Measurements from ENCODE around the gene RRAD. TPM values are rescaled to one million over a fixed set of nuclear protein-coding genes. Genes with fewer than 3 reads are reported as not detected.

Gene RRAD
- total and polyA plus RNA-seq, 2 experiments from 2014 or later = 0.22 to 0.70 TPM

DNA sequence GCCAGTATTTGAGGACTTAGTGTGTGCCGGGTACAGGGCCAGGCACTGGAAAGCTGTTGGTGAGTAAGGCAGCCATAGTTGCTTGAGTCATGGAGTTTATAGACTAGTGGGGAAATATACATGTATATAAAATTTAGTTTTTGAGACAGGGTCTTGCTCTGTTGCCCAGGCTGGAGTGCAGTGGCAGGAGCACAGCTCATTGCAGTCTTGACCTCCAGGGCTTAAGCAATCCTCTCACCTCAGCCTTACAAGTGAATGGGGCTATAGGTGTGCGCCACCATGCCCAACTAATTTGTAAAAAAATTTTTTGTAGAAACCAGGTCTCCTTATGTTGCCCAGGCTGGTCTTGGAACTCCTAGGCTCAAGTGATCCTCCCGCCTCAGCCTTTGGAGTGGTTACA lies 42.6 kb downstream of the RRAD start:
- peaks cover 18% of the 10 kb centered on the region for H3K79me2 ChIP-seq (ENCODE audit: insufficient read depth)

DNA sequence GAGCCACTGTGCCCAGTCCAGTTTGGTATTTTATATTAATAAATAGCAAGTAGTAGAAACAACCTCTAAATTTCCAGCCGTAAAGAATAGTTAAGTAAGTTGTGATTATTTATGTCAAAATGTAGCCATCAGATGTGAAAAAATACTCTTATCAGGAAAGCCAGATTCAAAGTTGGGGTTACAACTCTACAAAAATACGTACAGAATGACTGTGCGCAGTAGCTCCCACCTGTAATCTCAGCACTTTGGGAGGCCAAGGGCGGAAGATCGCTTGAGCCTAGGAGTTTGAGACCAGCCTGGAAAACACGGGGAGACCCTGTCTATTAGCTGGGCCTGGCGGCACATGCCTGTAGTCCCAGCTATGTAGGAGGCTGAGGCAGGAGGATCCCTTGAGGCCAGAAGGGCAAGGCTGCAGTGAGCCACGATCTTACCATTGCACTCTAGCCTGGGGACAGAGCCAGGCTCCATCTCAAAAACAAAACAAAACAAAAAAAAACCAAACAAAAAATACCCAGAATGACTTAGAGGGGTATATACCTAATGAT lies 43.3 kb downstream of the RRAD start:
- in situ Hi-C loops (cut with MboI) = no loop called here
- no peak for DNase-seq
- H3K9me3 ChIP-seq (ENCODE audit: low read depth) = no peaks in the 10 kb centered on the region
- no peaks in the 10 kb centered on the region for H3K9me2 ChIP-seq (ENCODE audit: insufficient read depth)
- TF ChIP-seq EZH2 (IDR thresholded peaks at IDR 0.05; ENCODE audit: insufficient read depth, poor library complexity, severe bottlenecking) = no peak
- TF ChIP-seq EZH2phosphoT487 (IDR thresholded peaks at IDR 0.05; ENCODE audit: insufficient read depth, low read depth) = no peak
- no peak overlapping the region for H3K9ac ChIP-seq
- 89% methylated on average over 8 of the region's 8 CpGs for WGBS, 2 experiments (ENCODE audit: low coverage in 1 of 2, low lambda C conversion rate in 2 of 2, missing lambda C conversion rate in 2 of 2)
- H4K20me1 ChIP-seq (ENCODE audit: insufficient read depth) = no peaks in the 10 kb centered on the region
- no peak overlapping the region for H3K27ac ChIP-seq
- peaks cover 21% of the 10 kb centered on the region for H3F3A ChIP-seq (ENCODE audit: insufficient read depth)
- H2AFZ ChIP-seq = no peak overlapping the region
- H3K4me2 ChIP-seq (ENCODE audit: unreplicated experiment) = peak overlapping the region; percentile 76
- no peaks in the 10 kb centered on the region for H3K27me3 ChIP-seq (replicated peaks; ENCODE audit: insufficient read depth)
- H3K36me3 ChIP-seq (ENCODE audit: low read depth) = no peaks in the 10 kb centered on the region
- no peak overlapping the region for H3K4me3 ChIP-seq
- peaks cover 11% of the 10 kb centered on the region for H3K4me1 ChIP-seq (ENCODE audit: insufficient read depth)
- H3K79me2 ChIP-seq (ENCODE audit: insufficient read depth) = peaks cover 18% of the 10 kb centered on the region

More for the DNA sequence above, 42.6 kb downstream of the RRAD start:
- in situ Hi-C loops (cut with MboI) = no loop called here
- Histone ChIP-seq H3K4me3 (no peak overlapping the region), H3K27ac (no peak overlapping the region), H4K20me1 (ENCODE audit: insufficient read depth) (no peaks in the 10 kb centered on the region), H2AFZ (no peak overlapping the region), H3K4me1 (ENCODE audit: insufficient read depth) (peaks cover 16% of the 10 kb centered on the region), H3K9me2 (ENCODE audit: insufficient read depth) (no peaks in the 10 kb centered on the region), H3F3A (ENCODE audit: insufficient read depth) (peaks cover 27% of the 10 kb centered on the region), H3K36me3 (ENCODE audit: low read depth) (no peaks in the 10 kb centered on the region), H3K9me3 (ENCODE audit: low read depth) (no peaks in the 10 kb centered on the region), H3K9ac (no peak overlapping the region), H3K27me3 (replicated peaks; ENCODE audit: insufficient read depth) (no peaks in the 10 kb centered on the region), H3K4me2 (ENCODE audit: unreplicated experiment) (no peak overlapping the region)
- 94 to 96% methylated on average over 3 of the region's 3 CpGs for WGBS, 2 experiments (ENCODE audit: low coverage in 1 of 2, low lambda C conversion rate in 2 of 2, missing lambda C conversion rate in 2 of 2)
- DNase-seq = no peak
- no peak for TF ChIP-seq EZH2phosphoT487 (IDR thresholded peaks at IDR 0.05; ENCODE audit: insufficient read depth, low read depth)

DNA sequence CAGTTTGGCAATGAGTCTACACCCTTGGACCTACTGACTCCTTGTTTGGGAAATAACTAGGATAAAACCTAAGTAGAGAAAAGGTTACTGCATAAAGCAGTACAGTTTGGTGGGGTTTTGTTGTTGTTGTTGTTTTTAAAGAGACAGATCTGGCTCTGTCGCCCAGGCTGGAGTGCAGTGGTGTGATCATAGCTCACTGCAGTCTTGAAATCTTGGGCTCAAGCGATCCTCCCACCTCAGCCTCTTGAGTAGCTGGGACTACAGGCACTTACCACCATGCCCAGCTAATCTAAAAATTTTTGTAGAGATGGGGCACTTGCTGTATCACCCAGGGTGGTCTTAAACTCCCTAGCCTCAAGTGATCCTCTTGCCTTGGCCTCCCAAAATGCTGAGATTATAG lies 43.8 kb downstream of the RRAD start:
- Histone ChIP-seq H3K4me3 (peak overlapping the region; percentile 89), H2AFZ (no peak overlapping the region), H3F3A (ENCODE audit: insufficient read depth) (peaks cover 16% of the 10 kb centered on the region), H4K20me1 (ENCODE audit: insufficient read depth) (no peaks in the 10 kb centered on the region), H3K79me2 (ENCODE audit: insufficient read depth) (peaks cover 18% of the 10 kb centered on the region), H3K9ac (no peak overlapping the region), H3K4me2 (ENCODE audit: unreplicated experiment) (peak overlapping the region; percentile 76), H3K36me3 (ENCODE audit: low read depth) (no peaks in the 10 kb centered on the region), H3K27me3 (replicated peaks; ENCODE audit: insufficient read depth) (no peaks in the 10 kb centered on the region), H3K4me1 (ENCODE audit: insufficient read depth) (peaks cover 7% of the 10 kb centered on the region), H3K27ac (no peak overlapping the region), H3K9me2 (ENCODE audit: insufficient read depth) (no peaks in the 10 kb centered on the region), H3K9me3 (ENCODE audit: low read depth) (no peaks in the 10 kb centered on the region)
- in situ Hi-C loops (cut with MboI) = no loop called here
- 90% methylated on average over 2 of the region's 2 CpGs for WGBS, 2 experiments (ENCODE audit: low coverage in 1 of 2, low lambda C conversion rate in 2 of 2, missing lambda C conversion rate in 2 of 2)
- TF ChIP-seq EZH2 (IDR thresholded peaks at IDR 0.05; ENCODE audit: insufficient read depth, poor library complexity, severe bottlenecking) (no peak), EZH2phosphoT487 (IDR thresholded peaks at IDR 0.05; ENCODE audit: insufficient read depth, low read depth) (no peak)
- no peak for DNase-seq

DNA sequence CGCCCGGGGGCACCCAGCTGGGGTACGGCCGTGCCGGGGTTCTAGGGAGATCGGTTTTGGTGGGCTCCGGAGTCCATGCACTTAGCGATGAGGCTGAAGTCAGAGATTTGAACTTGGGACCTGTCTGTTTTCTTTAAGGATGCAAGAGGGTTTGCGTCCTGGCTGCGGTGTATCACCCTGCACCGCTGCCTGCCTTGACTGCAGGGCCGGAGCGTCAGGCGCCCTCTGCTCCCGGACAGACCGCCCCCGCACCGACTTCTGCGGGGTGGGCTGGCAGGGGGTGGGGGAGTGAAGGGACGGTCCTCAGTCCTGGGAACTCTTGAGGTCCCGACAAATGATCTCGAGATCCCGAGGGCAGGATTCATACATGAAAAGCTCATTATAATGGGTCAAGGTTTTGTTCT lies 44.3 kb downstream of the RRAD start:
- peaks cover 13% of the 10 kb centered on the region for H3F3A ChIP-seq (ENCODE audit: insufficient read depth)
- peak overlapping the region; percentile 81 for H3K9ac ChIP-seq
- no peak overlapping the region for H3K27ac ChIP-seq
- H3K4me2 ChIP-seq (ENCODE audit: unreplicated experiment) = peak overlapping the region; percentile 76
- no peaks in the 10 kb centered on the region for H3K9me2 ChIP-seq (ENCODE audit: insufficient read depth)
- no peaks in the 10 kb centered on the region for H3K27me3 ChIP-seq (replicated peaks; ENCODE audit: insufficient read depth)
- H3K9me3 ChIP-seq (ENCODE audit: low read depth) = no peaks in the 10 kb centered on the region
- H3K36me3 ChIP-seq (ENCODE audit: low read depth) = no peaks in the 10 kb centered on the region
- H4K20me1 ChIP-seq (ENCODE audit: insufficient read depth) = no peaks in the 10 kb centered on the region
- WGBS, 2 experiments (ENCODE audit: low coverage in 1 of 2, low lambda C conversion rate in 2 of 2, missing lambda C conversion rate in 2 of 2) = 7 to 9% methylated on average over 23 of the region's 23 CpGs
- H3K4me3 ChIP-seq = peak overlapping the region; percentile 89
- H2AFZ ChIP-seq = peak overlapping the region; percentile 91
- in situ Hi-C loops (cut with MboI) = no loop called here
- peaks cover 1% of the 10 kb centered on the region for H3K4me1 ChIP-seq (ENCODE audit: insufficient read depth)
- TF ChIP-seq EZH2phosphoT487 (IDR thresholded peaks at IDR 0.05; ENCODE audit: insufficient read depth, low read depth) = no peak
- TF ChIP-seq EZH2 (IDR thresholded peaks at IDR 0.05; ENCODE audit: insufficient read depth, poor library complexity, severe bottlenecking) = no peak
- peaks cover 18% of the 10 kb centered on the region for H3K79me2 ChIP-seq (ENCODE audit: insufficient read depth)
- DNase-seq = peak; percentile 63
